Heart right ventricle (tissue), 16 donors: Measurements from ENCODE around the gene SLC51A. TPM values are rescaled to one million over a fixed set of nuclear protein-coding genes. Genes with fewer than 3 reads are reported as not detected.

ENCODE experiments used
- ATAC-seq, 8 donors: fragments of 200-7000 bp; cut with Tn5 transposase; one replicate each; pipeline ENCODE4 v1.9.1; 2020; ENCODE audit warnings: mild to moderate bottlenecking in 8 of 8, moderate library complexity in 8 of 8, moderate number of reproducible peaks in 1 of 8
- DNase-seq, 2 donors: peaks; one replicate each; pipeline ENCODE4 v3.0.0-alpha.2; 2020
- H3K27ac ChIP-seq, 10 donors: fragments of 200-600 bp; sonication (generic) in 2 of 10; one replicate each; pipeline versions ENCODE4 v1.5.0 to v1.8.0; 2020 to 2022; ENCODE audit warnings: mild to moderate bottlenecking in 3 of 10
- H3K27me3 ChIP-seq, 7 donors: fragments of 200-600 bp; one replicate each; pipeline ENCODE4 v1.8.0; 2021 to 2022; ENCODE audit warnings: mild to moderate bottlenecking in 2 of 7
- H3K36me3 ChIP-seq, 9 donors: fragments of 200-600 bp; sonication (generic) in 1 of 9; one replicate each; pipeline versions ENCODE4 v1.5.0 to v1.8.0; 2020 to 2022; ENCODE audit warnings: mild to moderate bottlenecking in 2 of 9
- H3K4me1 ChIP-seq, 9 donors: fragments of 200-600 bp; sonication (generic) in 1 of 9; one replicate each; pipeline versions ENCODE4 v1.5.0 to v1.8.0; 2020 to 2022; ENCODE audit warnings: mild to moderate bottlenecking in 4 of 9
- H3K4me3 ChIP-seq, 10 donors: fragments of 200-600 bp; sonication (generic) in 2 of 10; one replicate each; pipeline versions ENCODE4 v1.5.0 to v1.8.0; 2020 to 2022; ENCODE audit warnings: mild to moderate bottlenecking in 7 of 10, moderate library complexity in 2 of 10
- H3K9me3 ChIP-seq, 11 donors: fragments of 200-600 bp in 10 of 11; sonication (generic) in 2 of 11; one replicate each; pipeline versions ENCODE4 v1.5.0 to v1.8.0; 2013 to 2022; ENCODE audit warnings: mild to moderate bottlenecking in 2 of 11, control low read depth in 1 of 11, moderate library complexity in 1 of 11
- WGBS, 2 donors: extraction: QIAGEN DNeasy Blood & Tissue Kit; methylation state at CpG; one replicate each; pipeline ENCODE4 v1.1.7; 2013; ENCODE audit warnings: inconsistent platforms in 1 of 2; 5-methylcytosine and 5-hydroxymethylcytosine counted together
- intact Hi-C, 10 donors: fragments of 100-400 bp; cut with DNase I; formaldehyde crosslinking; loops; one replicate each; pipeline versions ENCODE4 v1.11.1 to v1.14.2; 2022
- polyA plus RNA-seq, 2 donors: library from polyadenylated mRNA; stranded (reverse); fragments of 200-250 nt; gene quantifications; one replicate each; pipeline ENCODE4 v1.2.3, GENCODE V29; 2013
- total RNA-seq, 10 donors: library from RNA; stranded (reverse); fragmentation: NEBNext Ultra II Directional in 3 of 10; extraction: Animal tissue kit (Norgen Biotek cat#: 25700) in 3 of 10; gene quantifications; one replicate each; pipeline versions ENCODE4 v1.2.1 to v1.2.4, GENCODE V29; 2021 to 2023
- TF ChIP-seq, protein P1 (sequence below), 9 donors: fragments of 200-600 bp; sonication (generic) in 2 of 9; IDR thresholded peaks; one replicate each; pipeline versions ENCODE4 v1.5.0 to v1.8.0; 2021 to 2022; ENCODE audit warnings: antibody characterized with exemption in 9 of 9, mild to moderate bottlenecking in 5 of 9, moderate library complexity in 1 of 9
- donor health status: Arrhythmogenic right ventricular cardiomyopathy.
- donor health status: ischemic (EF 13 %, LVEDD 7.1; RV severe dilation, severe dysfunction).
- donor health status: healthy with polysubstance abuse.
- donor health status: DM: no; HTN: yes; CAD: no.
- donor health status: DM: no; HTN: no; CAD: no.
- donor health status: ischemic (EF 25% LVEDD 6.9; RV normal size, moderate dysfunction).
- donor health status: ischemic (EF 25% LVEDD 5.7; RV mildly dilated, moderate dysfunction).
- donor health status: healthy.
- donor health status: DM: yes; HTN: yes; CAD: no.
- donor health status: Ischemic cardiomyopathy.
- donor health status: ischemic (EF 35%, LVEDD 5.7; RV mildly dilated, moderate dysfunction).
- donor health status: nonischemic (EF 11% LVEDD 7.7; RV severe dilation, severe dysfunction).
- donor health status: DM: yes; HTN: yes; CAD: no.
- donor health status: PGD.
- donor health status: ischemic (EF 29% LVEDD 5.4; RV normal size, mild dysfunction).
- donor health status: nonischemic (EF 23%, LVEDD 6.1; RV moderate dilation, normal function).

Gene SLC51A
- total and polyA plus RNA-seq, 12 donors: 0.23 to 1.0 (median 0.52) TPM; not detected in 7

DNA sequence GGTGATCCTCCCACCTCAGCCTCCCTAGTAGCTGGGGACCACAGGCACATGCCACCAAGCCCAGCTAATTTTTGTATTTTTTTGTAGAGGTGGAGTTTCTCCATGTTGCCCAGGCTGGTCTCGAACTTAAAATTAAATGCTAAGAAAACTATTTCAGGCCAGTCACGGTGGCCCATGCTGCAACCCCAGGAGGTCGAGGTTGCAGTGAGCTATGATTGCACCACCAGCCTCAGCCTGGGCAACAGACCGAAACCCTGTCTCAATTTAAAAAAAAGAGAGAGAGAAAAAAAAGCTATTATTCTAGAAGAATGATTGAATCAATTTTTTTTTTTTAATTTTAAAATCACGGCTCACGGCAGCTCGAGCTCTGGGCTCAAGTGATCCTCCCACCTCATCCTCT lies 4.7 kb downstream of the SLC51A start:
- intact Hi-C loops: no loop called here
- no peak for ATAC-seq
- TF ChIP-seq, protein P1, sequence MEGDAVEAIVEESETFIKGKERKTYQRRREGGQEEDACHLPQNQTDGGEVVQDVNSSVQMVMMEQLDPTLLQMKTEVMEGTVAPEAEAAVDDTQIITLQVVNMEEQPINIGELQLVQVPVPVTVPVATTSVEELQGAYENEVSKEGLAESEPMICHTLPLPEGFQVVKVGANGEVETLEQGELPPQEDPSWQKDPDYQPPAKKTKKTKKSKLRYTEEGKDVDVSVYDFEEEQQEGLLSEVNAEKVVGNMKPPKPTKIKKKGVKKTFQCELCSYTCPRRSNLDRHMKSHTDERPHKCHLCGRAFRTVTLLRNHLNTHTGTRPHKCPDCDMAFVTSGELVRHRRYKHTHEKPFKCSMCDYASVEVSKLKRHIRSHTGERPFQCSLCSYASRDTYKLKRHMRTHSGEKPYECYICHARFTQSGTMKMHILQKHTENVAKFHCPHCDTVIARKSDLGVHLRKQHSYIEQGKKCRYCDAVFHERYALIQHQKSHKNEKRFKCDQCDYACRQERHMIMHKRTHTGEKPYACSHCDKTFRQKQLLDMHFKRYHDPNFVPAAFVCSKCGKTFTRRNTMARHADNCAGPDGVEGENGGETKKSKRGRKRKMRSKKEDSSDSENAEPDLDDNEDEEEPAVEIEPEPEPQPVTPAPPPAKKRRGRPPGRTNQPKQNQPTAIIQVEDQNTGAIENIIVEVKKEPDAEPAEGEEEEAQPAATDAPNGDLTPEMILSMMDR (IDR thresholded peaks at IDR 0.05): no peak
- Histone ChIP-seq H3K9me3 (no peaks in the 10 kb centered on the region), H3K27me3 (peaks cover 0 to 11% (median 0%) of the 10 kb centered on the region in 7 donors), H3K27ac (peak overlapping the region in 1 of 10 donors; percentile 81), H3K4me3 (no peak overlapping the region), H3K36me3 (no peaks in the 10 kb centered on the region), H3K4me1 (peaks cover 0 to 25% (median 8%) of the 10 kb centered on the region in 9 donors)
- WGBS, 2 donors: 86 to 95% methylated on average over 7 of the region's 7 CpGs
- DNase-seq: no peak

DNA sequence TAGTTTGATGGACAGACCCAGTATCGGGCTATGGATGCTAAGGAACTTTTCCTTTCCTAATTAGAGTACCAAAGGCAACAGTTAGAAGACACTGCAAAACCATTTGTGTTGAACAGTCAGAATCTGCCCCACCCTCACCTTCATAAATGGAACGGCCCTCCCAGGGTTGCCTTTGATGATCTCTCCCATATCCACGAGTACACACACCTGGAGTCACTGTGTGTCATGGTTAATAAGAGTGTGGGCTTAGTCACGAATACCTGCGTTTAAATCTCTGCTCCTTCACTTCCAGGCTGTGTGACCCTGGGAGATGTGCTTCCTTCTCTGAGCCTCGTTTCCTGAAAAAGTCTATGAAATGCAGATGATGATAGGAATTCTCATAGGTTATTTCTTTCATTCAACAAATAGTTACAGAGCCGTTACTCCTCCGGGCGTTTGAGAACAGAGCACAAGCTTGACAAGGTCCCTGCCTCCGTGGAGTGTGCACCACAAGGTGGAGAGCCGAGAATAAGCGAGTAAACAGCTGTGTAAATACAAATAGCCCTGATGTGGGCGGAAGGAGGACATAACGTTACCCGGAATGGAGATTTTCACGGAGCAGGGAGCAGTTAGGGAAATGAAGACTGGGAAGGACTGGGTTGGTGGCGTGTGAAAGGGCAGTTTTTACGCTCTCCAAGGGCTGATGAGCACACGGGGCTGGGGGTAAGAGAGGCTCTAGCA lies 6.7 kb downstream of the SLC51A start:
- TF ChIP-seq, protein P1 (IDR thresholded peaks at IDR 0.05): no peak
- DNase-seq: no peak
- H3K9me3 ChIP-seq: no peaks in the 10 kb centered on the region

DNA sequence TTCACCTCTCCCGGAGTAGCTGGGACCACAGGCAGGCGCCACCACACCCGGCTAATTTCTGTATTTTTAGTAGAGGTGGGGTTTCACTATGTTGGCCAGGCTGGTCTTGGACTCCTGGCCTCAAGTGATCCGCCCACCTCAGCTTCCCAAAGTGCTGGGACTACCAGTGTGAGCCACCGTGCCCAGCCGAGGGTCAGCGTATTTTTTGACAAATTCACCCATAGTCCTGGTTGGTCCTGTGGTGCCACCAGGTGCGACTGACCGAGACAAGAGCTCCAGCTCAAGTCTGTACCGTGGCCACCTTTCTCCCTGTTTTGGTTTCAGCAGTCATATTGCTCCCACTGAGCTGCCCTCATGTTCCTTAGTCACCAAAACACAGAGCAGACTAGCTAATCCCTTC lies 8.8 kb downstream of the SLC51A start:
- H3K9me3 ChIP-seq: no peaks in the 10 kb centered on the region
- 94% methylated on average over 10 of the region's 10 CpGs for WGBS, 2 donors
- peaks cover 0 to 15% (median 8%) of the 10 kb centered on the region in 9 donors for H3K4me1 ChIP-seq
- no peaks in the 10 kb centered on the region for H3K36me3 ChIP-seq
- H3K27me3 ChIP-seq: no peaks in the 10 kb centered on the region
- TF ChIP-seq, protein P1 (IDR thresholded peaks at IDR 0.05): no peak
- H3K4me3 ChIP-seq: no peak overlapping the region
- no peak overlapping the region for H3K27ac ChIP-seq
- DNase-seq (no peak), ATAC-seq (no peak)
- intact Hi-C loops: no loop called here

More for the DNA sequence above, 6.7 kb downstream of the SLC51A start:
- Histone ChIP-seq H3K27me3 (no peaks in the 10 kb centered on the region), H3K27ac (no peak overlapping the region), H3K4me3 (no peak overlapping the region), H3K36me3 (no peaks in the 10 kb centered on the region), H3K4me1 (peaks cover 0 to 29% (median 14%) of the 10 kb centered on the region in 9 donors)
- intact Hi-C loops: no loop called here
- ATAC-seq: no peak
- 62 to 63% methylated on average over 19 of the region's 19 CpGs for WGBS, 2 donors

DNA sequence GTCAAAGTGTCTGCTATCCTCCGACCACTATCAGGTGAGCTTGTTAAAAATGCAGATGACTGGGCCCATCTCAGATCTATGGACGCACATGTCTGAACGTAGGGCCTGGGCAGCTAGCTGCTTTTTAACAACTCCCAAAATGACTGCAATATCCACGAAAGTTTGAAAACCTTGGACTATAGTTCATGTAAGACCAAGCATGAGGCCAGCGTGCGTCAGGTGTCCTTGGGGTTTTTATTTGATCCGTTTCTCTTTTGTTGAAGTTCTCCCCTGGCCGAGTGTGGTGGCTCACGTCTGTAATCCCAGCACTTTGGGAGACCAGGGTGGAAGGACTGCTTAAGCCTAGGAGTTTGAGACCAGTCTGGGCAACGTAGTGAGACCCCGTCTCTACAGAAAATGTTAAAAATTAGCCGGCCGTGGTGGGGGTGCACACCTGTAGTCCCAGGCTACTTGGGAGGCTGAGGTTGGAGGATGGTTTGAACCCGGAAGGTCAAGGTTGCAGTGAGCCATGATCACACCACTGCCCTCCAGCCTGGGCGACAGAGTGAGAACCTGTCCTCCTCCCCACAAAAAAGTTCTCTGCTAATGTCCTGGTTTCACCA lies 9.5 kb downstream of the SLC51A start:
- no peak overlapping the region for H3K4me3 ChIP-seq
- DNase-seq: no peak
- TF ChIP-seq, protein P1 (IDR thresholded peaks at IDR 0.05): no peak
- no peaks in the 10 kb centered on the region for H3K36me3 ChIP-seq
- H3K27me3 ChIP-seq: no peaks in the 10 kb centered on the region
- H3K9me3 ChIP-seq: no peaks in the 10 kb centered on the region
- 88 to 93% methylated on average over 15 of the region's 15 CpGs for WGBS, 2 donors
- H3K4me1 ChIP-seq: peaks cover 0 to 14% (median 6%) of the 10 kb centered on the region in 9 donors
- no peak overlapping the region for H3K27ac ChIP-seq
- intact Hi-C loops: no loop called here
- no peak for ATAC-seq
